GM23338 (cell line): ENCODE data around the gene BTC. TPM values are rescaled to one million over a fixed set of nuclear protein-coding genes. Genes with fewer than 3 reads are reported as not detected.

Source experiments
- ATAC-seq: fragments of 200-7000 bp; cut with Tn5 transposase; 3 replicates; pipeline ENCODE4 v1.9.1; 2020
- DNase-seq: peaks from one replicate; pipeline ENCODE4 v3.0.0-alpha.2; 2015; ENCODE audit warnings: low spot score
- H2AFZ ChIP-seq: fragments of 200-600 bp; sonication (generic); 2 replicates; pipeline ENCODE4 v1.8.0; 2016; ENCODE audit warnings: antibody characterized with exemption, mild to moderate bottlenecking, moderate library complexity
- H3F3A ChIP-seq: fragments of 200-600 bp; sonication (generic); replicated peaks from 2 replicates; pipeline ENCODE4 v1.8.0; 2017; ENCODE audit warnings: antibody characterized with exemption, mixed run types, low read depth
- H3K27ac ChIP-seq: fragments of 200-600 bp; sonication (generic); 2 replicates; pipeline ENCODE4 v1.6.1; 2016; ENCODE audit warnings: low read depth
- H3K27me3 ChIP-seq: fragments of 200-600 bp; sonication (generic); 2 replicates; pipeline ENCODE4 v1.8.0; 2016; ENCODE audit warnings: mild to moderate bottlenecking, mixed run types, moderate library complexity; ENCODE audit not compliant: insufficient read depth
- H3K36me3 ChIP-seq: fragments of 200-600 bp; sonication (generic); 2 replicates; pipeline ENCODE4 v1.8.0; 2016; ENCODE audit warnings: mild to moderate bottlenecking; ENCODE audit not compliant: insufficient read depth
- H3K4me1 ChIP-seq: fragments of 200-600 bp; sonication (generic); 2 replicates; pipeline ENCODE4 v1.8.0; 2016; ENCODE audit warnings: mild to moderate bottlenecking, moderate library complexity; ENCODE audit not compliant: insufficient read depth
- H3K4me2 ChIP-seq: fragments of 200-600 bp; sonication (generic); 2 replicates; pipeline ENCODE4 v1.7.1; 2017; ENCODE audit warnings: mixed run types
- H3K4me3 ChIP-seq: fragments of 200-600 bp; sonication (generic); 2 replicates; pipeline ENCODE4 v1.6.1; 2016; ENCODE audit warnings: mixed run types
- H3K79me2 ChIP-seq: fragments of 200-600 bp; sonication (generic); replicated peaks from 2 replicates; pipeline ENCODE4 v1.8.0; 2017; ENCODE audit warnings: mild to moderate bottlenecking; ENCODE audit not compliant: insufficient read depth
- H3K9me2 ChIP-seq: fragments of 200-600 bp; sonication (generic); 2 replicates; pipeline ENCODE4 v1.8.0; 2017; ENCODE audit not compliant: insufficient read depth
- H4K20me1 ChIP-seq: fragments of 200-600 bp; sonication (generic); replicated peaks from 2 replicates; pipeline ENCODE4 v1.8.0; 2017; ENCODE audit warnings: mild to moderate bottlenecking; ENCODE audit not compliant: insufficient read depth
- H3K27ac Mint-ChIP-seq: 2 replicates; pipeline ENCODE4 v1.8.0; 2020; ENCODE audit warnings: inconsistent platforms, mild to moderate bottlenecking, moderate library complexity, mixed read lengths
- H3K27me3 Mint-ChIP-seq: 3 replicates; pipeline ENCODE4 v1.8.0; 2022; ENCODE audit warnings: low read depth, mild to moderate bottlenecking, moderate library complexity, mixed read lengths, inconsistent platforms; ENCODE audit not compliant: insufficient read depth, poor library complexity
- H3K36me3 Mint-ChIP-seq: 3 replicates; pipeline ENCODE4 v1.8.0; 2021; ENCODE audit warnings: low read depth, mild to moderate bottlenecking, inconsistent platforms, moderate library complexity, mixed read lengths
- H3K4me1 Mint-ChIP-seq: 3 replicates; pipeline ENCODE4 v1.8.0; 2020; ENCODE audit warnings: mild to moderate bottlenecking, inconsistent platforms, mixed read lengths
- H3K4me3 Mint-ChIP-seq: 3 replicates; pipeline ENCODE4 v1.8.0; 2021; ENCODE audit warnings: moderate library complexity, mild to moderate bottlenecking, inconsistent platforms, mixed read lengths
- H3K9me3 Mint-ChIP-seq: 3 replicates; pipeline ENCODE4 v1.8.0; 2020; ENCODE audit warnings: moderate library complexity, mild to moderate bottlenecking, inconsistent platforms, mixed read lengths
- CREB1 ChIP-seq: fragments of 250-450 bp; sonication (Bioruptor Pico); IDR thresholded peaks from 2 replicates; pipeline ENCODE4 v1.5.0; 2020; ENCODE audit warnings: low read depth, mild to moderate bottlenecking, moderate library complexity
- CTCF ChIP-seq, 2 experiments: fragments of 200-600 bp in 1 of 2; sonication (generic) in 1 of 2; conservative IDR thresholded peaks; 2 replicates each; pipeline versions ENCODE4 v1.5.1 to v1.6.1; 2016 to 2017; ENCODE audit warnings: antibody characterized with exemption in 2 of 2, low read depth in 2 of 2, mild to moderate bottlenecking in 2 of 2, moderate library complexity in 1 of 2
- ETS1 ChIP-seq: IDR thresholded peaks from 2 replicates; pipeline ENCODE4 v1.6.1; 2016; ENCODE audit warnings: antibody characterized with exemption
- EZH2phosphoT487 ChIP-seq: fragments of 200-600 bp; sonication (generic); IDR thresholded peaks from one replicate; pipeline ENCODE4 v1.8.1; 2018; ENCODE audit warnings: antibody characterized with exemption; ENCODE audit not compliant: unreplicated experiment
- JUNB ChIP-seq: IDR thresholded peaks from one replicate; pipeline ENCODE4 v1.6.1; 2016; ENCODE audit warnings: antibody characterized with exemption; ENCODE audit not compliant: unreplicated experiment
- NANOG ChIP-seq: IDR thresholded peaks from 2 replicates; pipeline ENCODE4 v1.6.1; 2016; ENCODE audit warnings: antibody characterized with exemption, borderline replicate concordance
- ZNF114 ChIP-seq: fragments of 250-450 bp; sonication (Bioruptor Pico); IDR thresholded peaks from 2 replicates; pipeline ENCODE4 v1.5.0; 2020; ENCODE audit warnings: mild to moderate bottlenecking, moderate library complexity
- ZNF331 ChIP-seq: fragments of 250-450 bp; sonication (Bioruptor Pico); IDR thresholded peaks from 2 replicates; pipeline ENCODE4 v1.5.0; 2020; ENCODE audit warnings: low read depth, mild to moderate bottlenecking, moderate library complexity
- ZNF462 ChIP-seq: fragments of 250-450 bp; sonication (Bioruptor Pico); IDR thresholded peaks from 2 replicates; pipeline ENCODE4 v1.5.0; 2020; ENCODE audit warnings: mild to moderate bottlenecking, moderate library complexity
- polyA plus RNA-seq: library from polyadenylated mRNA; unstranded; fragments of >200 nt; fragmentation: Nextera tagmentation; extraction: Ambion mirVana; gene quantifications from 2 replicates; pipeline ENCODE4 v1.2.1, GENCODE V29; 2016
- total RNA-seq: library from RNA; depleted of rRNA; stranded (reverse); fragments of >200 nt; shearing (Covaris generic); gene quantifications from 2 replicates; pipeline ENCODE4 v1.2.3, GENCODE V29; 2014

BTC gene
- total and polyA plus RNA-seq, 2 experiments from 2014 or later = 0.18 to 0.59 TPM

- no peak for TF ChIP-seq ZNF462
Measured at GRCh38 chr4:74742185-74742584, 52.1 kb downstream of the BTC start (continued).

- H3K27me3 Mint-ChIP-seq = no peaks in the 10 kb centered on the region
Measured at GRCh38 chr4:74738464-74739143, 55.7 kb downstream of the BTC start.

GRCh38 chr4:74734995-74735394, 59.3 kb downstream of the BTC start:
- H3K27me3 ChIP-seq = no peaks in the 10 kb centered on the region
- no peaks in the 10 kb centered on the region for H3K4me1 ChIP-seq
- H3K9me2 ChIP-seq = no peaks in the 10 kb centered on the region
- Mint-ChIP-seq H3K27ac (no peak overlapping the region), H3K4me1 (no peaks in the 10 kb centered on the region), H3K27me3 (peaks cover 1% of the 10 kb centered on the region), H3K36me3 (no peaks in the 10 kb centered on the region), H3K4me3 (no peak overlapping the region), H3K9me3 (no peaks in the 10 kb centered on the region)
- TF ChIP-seq CREB1 (CRISPR knock-in tag) (no peak), CTCF (conservative IDR thresholded peaks at IDR 0.05; ENCODE audit: low read depth in 2 of 2) (no peak), ZNF331 (CRISPR knock-in tag) (no peak), EZH2phosphoT487 (no peak), ETS1 (no peak), NANOG (no peak), ZNF114 (CRISPR knock-in tag) (no peak), JUNB (no peak)
- no peaks in the 10 kb centered on the region for H3F3A ChIP-seq
- ATAC-seq (no peak), DNase-seq (no peak)
- no peaks in the 10 kb centered on the region for H4K20me1 ChIP-seq
- H3K36me3 ChIP-seq = no peaks in the 10 kb centered on the region
- no peak overlapping the region for H3K27ac ChIP-seq
- no peak overlapping the region for H3K4me2 ChIP-seq
- no peak overlapping the region for H3K4me3 ChIP-seq
- H3K79me2 ChIP-seq = no peaks in the 10 kb centered on the region
- no peak overlapping the region for H2AFZ ChIP-seq

More at GRCh38 chr4:74738464-74739143, 55.7 kb downstream of the BTC start:
- Mint-ChIP-seq H3K4me3 (no peak overlapping the region), H3K9me3 (no peaks in the 10 kb centered on the region), H3K27ac (no peak overlapping the region), H3K36me3 (no peaks in the 10 kb centered on the region), H3K4me1 (no peaks in the 10 kb centered on the region)
- no peak for ATAC-seq
- no peaks in the 10 kb centered on the region for H3K4me1 ChIP-seq
- H3K9me2 ChIP-seq = no peaks in the 10 kb centered on the region
- H3K4me2 ChIP-seq = no peak overlapping the region
- H3K27ac ChIP-seq = no peak overlapping the region
- no peaks in the 10 kb centered on the region for H4K20me1 ChIP-seq
- no peak for DNase-seq
- H3K79me2 ChIP-seq = no peaks in the 10 kb centered on the region
- H2AFZ ChIP-seq = no peak overlapping the region
- H3K27me3 ChIP-seq = no peaks in the 10 kb centered on the region
- no peak overlapping the region for H3K4me3 ChIP-seq
- no peaks in the 10 kb centered on the region for H3F3A ChIP-seq
- H3K36me3 ChIP-seq = no peaks in the 10 kb centered on the region
- no peak for TF ChIP-seq ZNF114 (CRISPR knock-in tag)
